A549 (cell line): ENCODE measurements around the gene TMEM87B. TPM values are rescaled to one million over a fixed set of nuclear protein-coding genes. Genes with fewer than 3 reads are reported as not detected.

Source experiments
- ATAC-seq, 2 experiments: fragments of 200-7000 bp in 1 of 2; fragments of >200 bp in 1 of 2; cut with Nextera tagmentation in 1 of 2; cut with Tn5 transposase in 1 of 2; 3 replicates each; pipeline versions ENCODE4 v1.8.0 to v1.9.1; 2018 to 2020; ENCODE audit warnings: mild to moderate bottlenecking in 1 of 2, moderate library complexity in 1 of 2
- CTCF ChIA-PET: fragments of 300-600 bp; sonication (Branson Sonifier 250); formaldehyde crosslinking; extraction: SDS; loops from one replicate; lab custom pipeline; 2021; ENCODE audit warnings: antibody characterized with exemption, inconsistent platforms; lab: Yijun Ruan, JAX
- POLR2A ChIA-PET: fragments of 350-600 bp; formaldehyde crosslinking; extraction: SDS; loops from one replicate; lab custom pipeline; 2021; ENCODE audit warnings: antibody characterized with exemption, inconsistent platforms; lab: Yijun Ruan, JAX
- DNase-seq, 2 experiments: peaks; one replicate each; pipeline versions ENCODE4 v3.0.0 to v3.0.0-alpha.2; 2011 to 2016; ENCODE audit warnings: low read depth in 1 of 2, low spot score in 1 of 2
- FAIRE-seq: peaks from 2 replicates; lab custom pipeline; 2011; peaks lifted over from hg19 to GRCh38; lab: Jason Lieb, UNC
- H3K27ac ChIP-seq, 2 experiments: fragments of >200 bp; sonication (Bioruptor Twin); formaldehyde crosslinking; 3 replicates each; pipeline ENCODE4 v1.5.1; 2016 to 2017
- H3K4me1 ChIP-seq: fragments of >200 bp; sonication (Bioruptor Twin); formaldehyde crosslinking; 3 replicates; pipeline ENCODE4 v1.6.1; 2016
- H3K4me2 ChIP-seq: fragments of >200 bp; sonication (Bioruptor Twin); formaldehyde crosslinking; 3 replicates; pipeline ENCODE4 v1.6.1; 2016
- H3K4me3 ChIP-seq: fragments of >200 bp; sonication (Bioruptor Twin); formaldehyde crosslinking; 3 replicates; pipeline ENCODE4 v1.5.1; 2016
- H3K9me3 ChIP-seq: fragments of >200 bp; sonication (Bioruptor Twin); formaldehyde crosslinking; 3 replicates; pipeline ENCODE4 v1.6.1; 2016
- CEBPB ChIP-seq, 2 experiments: fragments of >200 bp in 1 of 2; sonication (Bioruptor Twin) in 1 of 2; formaldehyde crosslinking in 1 of 2; IDR thresholded peaks; 2 replicates each; pipeline ENCODE4 v1.6.1; 2012 to 2016
- ESRRA ChIP-seq: fragments of 150-350 bp; IDR thresholded peaks from 2 replicates; pipeline ENCODE4 v1.6.1; 2014; ENCODE audit warnings: mild to moderate bottlenecking, low read length, borderline replicate concordance
- FOSL2 ChIP-seq, 2 experiments: fragments of 450-650 bp in 1 of 2; fragments of >200 bp in 1 of 2; sonication (Bioruptor Twin) in 1 of 2; formaldehyde crosslinking; IDR thresholded peaks; 2 replicates each; pipeline versions ENCODE4 v1.5.0 to v1.6.1; 2016 to 2020; ENCODE audit warnings: mild to moderate bottlenecking in 1 of 2, moderate library complexity in 1 of 2
- FOXS1 ChIP-seq: fragments of 250-450 bp; sonication (Bioruptor Pico); IDR thresholded peaks from 2 replicates; pipeline ENCODE4 v1.5.0; 2020; ENCODE audit warnings: mild to moderate bottlenecking, moderate library complexity
- HEYL ChIP-seq: fragments of 250-450 bp; sonication (Bioruptor Pico); IDR thresholded peaks from 2 replicates; pipeline ENCODE4 v1.8.0; 2021; ENCODE audit warnings: mild to moderate bottlenecking, moderate library complexity
- HOXA7 ChIP-seq: fragments of 250-450 bp; sonication (Bioruptor Pico); IDR thresholded peaks from 2 replicates; pipeline ENCODE4 v1.5.0; 2020; ENCODE audit warnings: mild to moderate bottlenecking, moderate library complexity
- HOXB13 ChIP-seq: fragments of 250-450 bp; sonication (Bioruptor Pico); IDR thresholded peaks from 2 replicates; pipeline ENCODE4 v1.5.0; 2020; ENCODE audit warnings: low read depth, mild to moderate bottlenecking, moderate library complexity
- JUN ChIP-seq, 2 experiments: fragments of >200 bp; sonication (Bioruptor Twin); formaldehyde crosslinking; IDR thresholded peaks; 2 replicates in 1 of 2; 3 replicates in 1 of 2; pipeline ENCODE4 v1.6.1; 2016 to 2017
- JUNB ChIP-seq: fragments of >200 bp; sonication (Bioruptor Twin); formaldehyde crosslinking; IDR thresholded peaks from 2 replicates; pipeline ENCODE4 v1.6.1; 2016
- KDM5A ChIP-seq: fragments of 200-600 bp; sonication (generic); IDR thresholded peaks from 2 replicates; pipeline ENCODE4 v1.6.1; 2016; ENCODE audit warnings: antibody characterized with exemption, mild to moderate bottlenecking
- MAFK ChIP-seq: fragments of 450-650 bp; IDR thresholded peaks from 2 replicates; pipeline ENCODE4 v1.6.1; 2014; ENCODE audit not compliant: partially characterized antibody
- NFE2L2 ChIP-seq: fragments of 150-350 bp; conservative IDR thresholded peaks from 2 replicates; pipeline ENCODE4 v1.6.1; 2014; ENCODE audit warnings: low read length
- PHF8 ChIP-seq: fragments of 200-600 bp; sonication (generic); IDR thresholded peaks from 2 replicates; pipeline ENCODE4 v1.6.1; 2016; ENCODE audit warnings: low read depth, mild to moderate bottlenecking, antibody characterized with exemption, moderate library complexity, borderline replicate concordance
- POLR2A ChIP-seq: IDR thresholded peaks from 2 replicates; pipeline ENCODE4 v1.6.1; 2012; ENCODE audit warnings: mild to moderate bottlenecking, low read length
- POLR2AphosphoS2 ChIP-seq: conservative IDR thresholded peaks from 2 replicates; pipeline ENCODE4 v1.6.1; 2012; ENCODE audit warnings: low read length, improper control_type of control experiment, inconsistent platforms
- RCOR1 ChIP-seq: fragments of 150-350 bp; IDR thresholded peaks from 2 replicates; pipeline ENCODE4 v1.6.1; 2014; ENCODE audit warnings: antibody characterized with exemption, low read length, low read depth
- RFX5 ChIP-seq: fragments of 450-650 bp; IDR thresholded peaks from 2 replicates; pipeline ENCODE4 v1.7.1; 2014; ENCODE audit warnings: antibody characterized with exemption, mild to moderate bottlenecking, moderate library complexity
- RNF2 ChIP-seq: fragments of 200-600 bp; sonication (generic); IDR thresholded peaks from 2 replicates; pipeline ENCODE4 v1.6.1; 2016; ENCODE audit warnings: low read depth, mild to moderate bottlenecking, antibody characterized with exemption, moderate library complexity, borderline replicate concordance
- SMC3 ChIP-seq: fragments of >200 bp; sonication (Bioruptor Twin); formaldehyde crosslinking; IDR thresholded peaks from 3 replicates; pipeline ENCODE4 v1.6.1; 2018; ENCODE audit warnings: inconsistent platforms
- TFCP2L1 ChIP-seq: fragments of 250-450 bp; sonication (Bioruptor Pico); IDR thresholded peaks from 2 replicates; pipeline ENCODE4 v1.5.0; 2021; ENCODE audit warnings: mild to moderate bottlenecking
- TP53 ChIP-seq: fragments of 250-450 bp; sonication (Bioruptor Pico); IDR thresholded peaks from 2 replicates; pipeline ENCODE4 v1.5.0; 2021; ENCODE audit warnings: mild to moderate bottlenecking, moderate library complexity
- WGBS: methylation state at CpG from one replicate; pipeline ENCODE4 v1.1.6; 2017; ENCODE audit errors: missing lambda C conversion rate; 5-methylcytosine and 5-hydroxymethylcytosine counted together
- polyA plus RNA-seq, 4 experiments: library from polyadenylated mRNA; depleted of rRNA in 3 of 4; stranded (reverse); fragments of >200 nt; fragmentation: RNase III in 1 of 4; extraction: RNeasy Plus Mini Kit Qiagen cat#74134 plus additional on column Dnase treatment in 1 of 4; gene quantifications; 2 replicates in 3 of 4; 3 replicates in 1 of 4; pipeline ENCODE4 v1.2.3, GENCODE V29; 2011 to 2017
- TF ChIP-seq, protein P1 (sequence below): fragments of 150-350 bp; IDR thresholded peaks from 2 replicates; pipeline ENCODE4 v1.6.1; 2014; ENCODE audit warnings: low read depth, mild to moderate bottlenecking, low read length
- TF ChIP-seq, protein P2 (sequence below): fragments of >200 bp; sonication (Bioruptor Twin); formaldehyde crosslinking; IDR thresholded peaks from 2 replicates; pipeline ENCODE4 v1.6.1; 2016

TMEM87B gene
- polyA plus RNA-seq, 2 of the 4 experiments (the other 2 are of a cell fraction): 12.3 to 27.0 TPM

DNA sequence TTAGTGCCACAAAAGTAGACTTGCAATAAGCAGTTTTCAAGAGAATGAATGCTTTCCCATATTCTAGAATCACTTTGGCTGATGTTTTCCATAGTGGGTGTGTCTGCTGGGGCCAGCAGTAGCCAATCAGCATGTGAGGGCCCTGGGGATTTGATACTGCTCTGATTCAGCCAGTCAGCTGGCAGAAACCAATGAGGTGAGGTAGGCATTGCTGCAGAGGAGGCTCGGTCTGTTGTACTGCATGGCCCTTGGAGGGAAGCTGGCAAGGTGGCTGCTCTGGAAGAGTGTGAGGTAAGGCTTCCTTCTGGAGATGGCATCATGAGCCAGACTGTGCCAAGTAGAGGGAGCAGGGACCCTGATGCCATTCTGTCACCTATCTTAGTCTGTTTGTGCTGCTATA is 22.7 kb downstream of the TMEM87B start:
- Histone ChIP-seq H3K27ac (no peak overlapping the region), H3K4me2 (no peak overlapping the region), H3K4me1 (peaks cover 24% of the 10 kb centered on the region), H3K9me3 (no peaks in the 10 kb centered on the region), H3K4me3 (no peak overlapping the region)
- no peak for TF ChIP-seq RFX5
- no peak for TF ChIP-seq FOXS1
- no peak for TF ChIP-seq HOXB13 (CRISPR knock-in tag)
- TF ChIP-seq POLR2AphosphoS2: no peak
- TF ChIP-seq, protein P1, sequence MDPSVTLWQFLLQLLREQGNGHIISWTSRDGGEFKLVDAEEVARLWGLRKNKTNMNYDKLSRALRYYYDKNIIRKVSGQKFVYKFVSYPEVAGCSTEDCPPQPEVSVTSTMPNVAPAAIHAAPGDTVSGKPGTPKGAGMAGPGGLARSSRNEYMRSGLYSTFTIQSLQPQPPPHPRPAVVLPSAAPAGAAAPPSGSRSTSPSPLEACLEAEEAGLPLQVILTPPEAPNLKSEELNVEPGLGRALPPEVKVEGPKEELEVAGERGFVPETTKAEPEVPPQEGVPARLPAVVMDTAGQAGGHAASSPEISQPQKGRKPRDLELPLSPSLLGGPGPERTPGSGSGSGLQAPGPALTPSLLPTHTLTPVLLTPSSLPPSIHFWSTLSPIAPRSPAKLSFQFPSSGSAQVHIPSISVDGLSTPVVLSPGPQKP: no peak
- no peak for TF ChIP-seq ESRRA
- TF ChIP-seq HOXA7 (CRISPR knock-in tag): no peak
- TF ChIP-seq POLR2A: no peak
- TF ChIP-seq RNF2: no peak
- TF ChIP-seq NFE2L2: no peak
- TF ChIP-seq HEYL (CRISPR knock-in tag): no peak
- TF ChIP-seq CEBPB (IDR thresholded peaks at IDR 0.05): no peak
- no peak for TF ChIP-seq KDM5A
- TF ChIP-seq, protein P2, sequence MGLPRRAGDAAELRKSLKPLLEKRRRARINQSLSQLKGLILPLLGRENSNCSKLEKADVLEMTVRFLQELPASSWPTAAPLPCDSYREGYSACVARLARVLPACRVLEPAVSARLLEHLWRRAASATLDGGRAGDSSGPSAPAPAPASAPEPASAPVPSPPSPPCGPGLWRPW: no peak
- no peak for TF ChIP-seq JUN (IDR thresholded peaks at IDR 0.05)
- TF ChIP-seq SMC3: no peak
- no peak for TF ChIP-seq FOSL2 (IDR thresholded peaks at IDR 0.05)
- TF ChIP-seq FOSL2 (CRISPR knock-in tag; IDR thresholded peaks at IDR 0.05): no peak
- no peak for TF ChIP-seq JUNB
- FAIRE-seq (no peak), ATAC-seq (no peak), DNase-seq (no peak)
- 86% methylated on average over 1 of the region's 1 CpG for WGBS
- ChIA-PET POLR2A (no interaction called here), CTCF (interaction anchor here (1.1 kb wide), 1 partner anchor 188 kb away, joined by 3 read pairs; no protein-coding TSS in a partner anchor)

DNA sequence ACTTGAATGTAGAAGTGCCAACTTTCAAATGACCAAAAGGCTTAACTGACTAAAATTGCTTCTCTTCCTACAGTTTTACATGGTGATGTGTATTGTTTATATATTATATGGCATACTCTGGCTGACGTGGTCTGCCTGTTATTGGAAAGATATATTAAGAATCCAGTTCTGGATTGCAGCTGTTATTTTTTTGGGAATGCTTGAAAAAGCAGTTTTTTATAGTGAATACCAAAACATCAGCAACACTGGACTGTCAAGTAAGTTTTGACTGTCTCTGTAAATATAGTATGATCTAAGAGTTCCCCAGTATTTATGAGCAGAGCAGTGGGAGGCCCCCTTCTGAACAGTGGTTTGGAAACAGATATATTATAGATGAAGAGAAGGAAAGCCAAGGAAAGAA is 26.2 kb downstream of the TMEM87B start:
- 87% methylated on average over 1 of the region's 1 CpG for WGBS
- DNase-seq (no peak), FAIRE-seq (no peak), ATAC-seq (no peak)
- Histone ChIP-seq H3K4me3 (no peak overlapping the region), H3K27ac (no peak overlapping the region), H3K4me2 (no peak overlapping the region), H3K4me1 (peaks cover 2% of the 10 kb centered on the region; the same call in 2 of the 3 replicates), H3K9me3 (no peaks in the 10 kb centered on the region)
- ChIA-PET CTCF (no interaction called here), POLR2A (no interaction called here)
- TF ChIP-seq TP53 (CRISPR knock-in tag) (no peak), NFE2L2 (no peak), TFCP2L1 (no peak), CEBPB (IDR thresholded peaks at IDR 0.05) (no peak), RCOR1 (no peak)

DNA sequence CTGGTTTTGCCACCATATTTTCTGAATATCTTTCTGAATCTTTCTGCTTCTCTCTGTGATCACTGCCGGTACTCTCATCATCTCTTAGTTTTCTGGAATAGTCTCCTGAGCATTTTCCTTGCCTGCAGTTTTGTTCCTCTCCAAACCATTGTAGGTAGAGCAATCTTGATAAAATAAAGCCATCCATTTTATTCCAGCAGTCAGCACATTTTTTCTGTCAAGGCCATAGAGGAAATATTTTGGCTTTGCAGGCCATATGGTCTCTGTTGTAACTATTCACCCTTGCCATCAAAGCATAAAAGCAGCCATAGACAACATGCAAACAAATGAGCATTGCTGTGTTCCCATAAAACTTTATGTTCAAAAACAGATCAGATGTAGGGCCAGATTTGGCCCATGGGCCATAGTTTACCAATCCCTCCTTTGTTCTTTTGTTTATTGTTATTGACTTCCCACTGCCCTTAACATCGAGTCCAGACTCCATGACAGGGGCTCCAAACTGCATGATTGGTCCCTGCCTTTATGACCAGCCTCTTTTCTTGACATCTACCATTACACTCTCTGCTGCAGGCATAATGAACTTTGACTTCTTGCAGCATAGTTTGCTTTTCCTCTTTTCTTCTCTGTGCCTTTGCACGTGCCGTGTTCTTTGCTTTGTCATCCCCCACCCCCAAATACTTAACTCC is 29.8 kb downstream of the TMEM87B start:
- Histone ChIP-seq H3K4me1 (no peaks in the 10 kb centered on the region), H3K4me3 (no peak overlapping the region), H3K27ac (no peak overlapping the region), H3K9me3 (no peaks in the 10 kb centered on the region), H3K4me2 (no peak overlapping the region)
- peak; percentile 57 for TF ChIP-seq MAFK
- no peak for TF ChIP-seq PHF8
- ChIA-PET POLR2A (no interaction called here), CTCF (no interaction called here)
- FAIRE-seq (no peak), DNase-seq (no peak), ATAC-seq (no peak)
- WGBS: 78% methylated on average over 4 of the region's 4 CpGs
